HG02943 (cell line): Measurements from ENCODE around the gene ZNF547.
"Not testable (repeated sequence)": the region's sequence is repeated elsewhere in the genome, so short reads cannot be mapped to it uniquely, and the experiment has no call there.

Experiments
- ATAC-seq: cut with Tn5 transposase; IDR thresholded peaks from one replicate; pipeline ENCODE4 v1.9.1; 2021; ENCODE audit warnings: mild to moderate bottlenecking, low read depth, moderate library complexity; ENCODE audit not compliant: unreplicated experiment

ZNF547 gene

GRCh38 chr19:57366776-57367175 lies 3.4 kb downstream of the ZNF547 start:
- no peak for ATAC-seq

GRCh38 chr19:57374179-57374578 lies 10.8 kb downstream of the ZNF547 start:
- no peak for ATAC-seq

- ATAC-seq, result not testable (repeated sequence)
These were observed 11.3 kb downstream of the ZNF547 start for GRCh38 chr19:57374647-57375046.

GRCh38 chr19:57376151-57376550 lies 12.8 kb downstream of the ZNF547 start:
- ATAC-seq, result no peak

- no peak for ATAC-seq
These were observed 14.3 kb downstream of the ZNF547 start for GRCh38 chr19:57377498-57378146.

GRCh38 chr19:57380923-57381322 lies 17.6 kb downstream of the ZNF547 start:
- no peak for ATAC-seq

GRCh38 chr19:57382806-57383488 lies 19.6 kb downstream of the ZNF547 start:
- no peak for ATAC-seq

GRCh38 chr19:57389194-57389729 lies 25.9 kb downstream of the ZNF547 start:
- no peak for ATAC-seq

GRCh38 chr19:57389730-57390598 lies 26.6 kb downstream of the ZNF547 start, which contains the start of gene ZNF548:
Gene ZNF548, plus strand, starts transcription at chr19:57389854. Its CDS starts 246 bp downstream, at chr19:57390100.
- peak; percentile 97 for ATAC-seq

GRCh38 chr19:57395710-57396109 lies 32.4 kb downstream of the ZNF547 start:
- ATAC-seq, result no peak

GRCh38 chr19:57398868-57399267 lies 35.5 kb downstream of the ZNF547 start:
- no peak for ATAC-seq

GRCh38 chr19:57403737-57404563 lies 40.6 kb downstream of the ZNF547 start:
- no peak for ATAC-seq

GRCh38 chr19:57406516-57407123 lies 43.3 kb downstream of the ZNF547 start:
- ATAC-seq, result no peak

GRCh38 chr19:57410877-57411671 lies 47.7 kb downstream of the ZNF547 start, which contains the start of gene ZNF17:
Gene ZNF17, plus strand, starts transcription at chr19:57411161. Its CDS starts 2,455 bp downstream, at chr19:57413616.
- ATAC-seq, result peak; percentile 98

GRCh38 chr19:57419439-57419838 lies 56.1 kb downstream of the ZNF547 start:
- no peak for ATAC-seq

GRCh38 chr19:57421037-57421436 lies 57.7 kb downstream of the ZNF547 start:
- no peak for ATAC-seq
